ENCODE data around the gene ABCG1.
"Not testable (repeated sequence)": the region's sequence is repeated elsewhere in the genome, so short reads cannot be mapped to it uniquely, and the experiment has no call there.

The ABCG1 gene

GRCh38 chr21:42288962-42289361, 70.0 kb downstream of the ABCG1 start:
- no peak for DNase-seq

DNA sequence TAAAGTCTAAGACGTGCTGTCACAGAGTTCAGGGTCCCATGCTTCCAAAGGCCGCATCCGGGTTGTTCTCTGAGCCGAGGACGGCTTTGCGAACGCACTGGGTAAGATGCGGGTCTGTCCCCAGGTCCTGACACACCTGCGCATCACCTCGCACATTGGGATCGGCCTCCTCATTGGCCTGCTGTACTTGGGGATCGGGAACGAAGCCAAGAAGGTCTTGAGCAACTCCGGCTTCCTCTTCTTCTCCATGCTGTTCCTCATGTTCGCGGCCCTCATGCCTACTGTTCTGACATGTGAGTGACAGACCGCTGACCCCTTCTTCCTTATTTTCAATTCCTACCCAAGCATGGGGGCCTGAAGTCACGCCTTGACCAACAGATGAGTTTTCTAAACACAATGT, 71.0 kb downstream of the ABCG1 start:
- peak in 13 of 56 donors; percentile 7 to 61 (median 29) for DNase-seq

GRCh38 chr21:42290505-42290904, 71.6 kb downstream of the ABCG1 start:
- no peak for DNase-seq

DNA sequence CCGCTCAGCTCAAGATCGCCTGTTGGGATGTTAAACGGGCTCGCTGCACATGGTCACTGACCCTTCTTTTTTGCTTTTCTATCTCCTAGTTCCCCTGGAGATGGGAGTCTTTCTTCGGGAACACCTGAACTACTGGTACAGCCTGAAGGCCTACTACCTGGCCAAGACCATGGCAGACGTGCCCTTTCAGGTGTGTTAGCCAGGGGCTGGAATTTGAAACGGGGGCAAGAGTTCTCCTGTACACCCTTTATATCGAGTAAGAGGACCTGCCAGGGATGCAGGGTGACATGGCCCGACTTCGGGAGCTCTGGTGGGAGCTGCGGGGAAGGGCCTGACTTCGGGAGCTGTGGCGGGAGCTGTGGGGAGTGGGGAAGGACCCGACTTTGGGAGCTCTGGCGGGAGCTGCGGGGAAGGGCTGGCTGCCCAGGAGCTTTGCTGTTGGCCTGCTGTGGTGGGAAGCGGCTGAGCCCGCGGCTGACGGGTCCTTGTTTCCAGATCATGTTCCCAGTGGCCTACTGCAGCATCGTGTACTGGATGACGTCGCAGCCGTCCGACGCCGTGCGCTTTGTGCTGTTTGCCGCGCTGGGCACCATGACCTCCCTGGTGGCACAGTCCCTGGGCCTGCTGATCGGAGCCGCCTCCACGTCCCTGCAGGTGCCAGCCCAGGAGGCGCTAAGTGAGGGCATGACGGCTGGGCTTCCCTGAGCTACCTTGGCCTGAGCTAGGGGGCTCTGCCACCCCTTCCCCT, 72.2 kb downstream of the ABCG1 start:
- DNase-seq, result no peak

GRCh38 chr21:42291751-42292562, 73.0 kb downstream of the ABCG1 start:
- DNase-seq, result no peak

- not testable (repeated sequence) for DNase-seq
These were observed 73.7 kb downstream of the ABCG1 start for GRCh38 chr21:42292563-42293142.

DNA sequence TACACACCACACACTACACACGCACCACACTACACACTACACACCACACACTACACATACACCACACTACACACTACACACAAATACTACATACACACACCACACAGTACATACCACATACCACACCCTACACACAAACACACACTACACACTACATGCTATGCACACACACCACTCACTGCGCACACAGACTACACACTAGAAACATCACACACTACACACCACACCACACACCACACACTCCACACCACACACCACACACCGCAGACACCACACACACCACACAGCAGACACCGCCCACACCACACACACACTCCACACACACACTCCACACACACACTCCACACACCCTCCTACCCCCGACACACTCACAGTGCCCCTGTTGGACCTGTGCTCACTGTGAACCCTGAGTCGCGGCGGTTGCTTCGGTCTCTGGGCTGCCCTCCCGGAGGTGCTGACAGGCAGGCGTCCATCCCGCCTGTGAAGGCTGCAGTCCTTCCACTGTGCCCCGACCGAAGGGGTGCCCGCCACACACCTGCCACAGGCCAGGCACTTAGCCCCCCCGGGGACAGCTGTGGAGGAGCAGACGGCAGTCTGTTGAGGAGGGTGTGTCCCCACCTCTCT, 74.8 kb downstream of the ABCG1 start:
- no peak for DNase-seq

DNA sequence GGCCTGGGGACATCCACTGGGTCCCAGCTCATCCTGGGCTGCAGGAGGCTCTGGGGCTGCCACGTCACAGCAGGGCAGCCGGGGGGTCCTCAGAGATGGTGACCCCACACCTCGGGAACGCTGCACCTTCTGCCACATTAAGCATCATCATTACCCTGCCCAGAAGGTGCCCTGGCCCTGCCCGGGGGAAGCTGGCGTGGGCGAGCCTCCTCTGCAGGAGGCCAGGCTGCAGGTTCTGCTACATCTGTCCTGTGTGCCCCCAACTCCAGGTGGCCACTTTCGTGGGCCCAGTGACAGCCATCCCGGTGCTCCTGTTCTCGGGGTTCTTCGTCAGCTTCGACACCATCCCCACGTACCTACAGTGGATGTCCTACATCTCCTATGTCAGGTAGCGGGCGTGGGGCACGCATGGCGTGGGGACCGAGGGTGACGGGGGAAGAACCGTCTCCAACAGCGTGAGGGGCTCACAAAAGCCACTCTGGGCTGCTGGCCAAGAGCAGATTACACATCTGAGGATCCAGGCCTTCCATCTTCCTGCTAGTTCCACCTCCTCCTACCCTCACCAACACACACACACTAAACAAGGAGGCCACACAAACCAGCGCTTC, 75.4 kb downstream of the ABCG1 start:
- no peak for DNase-seq

GRCh38 chr21:42295845-42296244, 76.9 kb downstream of the ABCG1 start:
- DNase-seq, result no peak

GRCh38 chr21:42296501-42296900, 77.6 kb downstream of the ABCG1 start:
- DNase-seq, result no peak

- DNase-seq, result no peak
These were observed 78.4 kb downstream of the ABCG1 start for GRCh38 chr21:42297377-42297776.

GRCh38 chr21:42298237-42298636, 79.3 kb downstream of the ABCG1 start:
- DNase-seq, result no peak

- no peak for DNase-seq
These were observed 79.7 kb downstream of the ABCG1 start for GRCh38 chr21:42298657-42299056.

DNA sequence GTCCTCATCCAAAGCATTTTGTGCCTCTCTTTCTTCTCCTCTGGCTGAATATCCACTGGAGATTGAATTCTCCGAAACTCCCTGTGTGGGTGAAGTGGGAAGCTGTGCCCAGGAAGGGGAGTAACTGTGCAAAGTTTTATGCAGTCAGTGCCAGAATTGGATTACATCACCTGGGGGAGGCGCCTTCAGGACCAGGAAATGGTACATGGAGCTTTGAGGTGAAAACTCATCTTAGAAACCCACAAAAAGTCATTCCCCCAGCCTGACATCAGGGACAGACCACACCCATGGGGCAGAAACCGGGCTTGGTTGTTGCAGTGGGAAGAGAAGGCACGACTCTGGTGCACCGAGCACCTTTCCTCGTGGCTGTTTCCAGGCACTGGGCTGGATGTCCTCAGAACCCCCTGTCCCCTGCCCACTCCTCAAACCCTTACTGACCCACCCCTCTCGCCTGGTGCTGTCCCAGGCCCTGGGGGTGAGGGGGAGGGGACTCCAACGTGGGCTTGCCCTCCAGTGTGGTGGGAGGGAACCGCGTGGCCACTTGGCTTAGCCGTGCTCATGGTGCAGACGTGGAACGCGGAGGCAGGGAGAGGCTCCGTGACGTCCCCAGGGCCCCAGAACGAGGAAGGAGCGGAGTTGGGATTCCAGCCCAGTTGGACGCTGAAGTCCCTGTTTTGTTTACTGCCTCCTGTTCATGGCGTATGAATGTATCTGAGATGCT, 80.5 kb downstream of the ABCG1 start:
- peak in 1 of 56 donors; percentile 14 for DNase-seq

DNA sequence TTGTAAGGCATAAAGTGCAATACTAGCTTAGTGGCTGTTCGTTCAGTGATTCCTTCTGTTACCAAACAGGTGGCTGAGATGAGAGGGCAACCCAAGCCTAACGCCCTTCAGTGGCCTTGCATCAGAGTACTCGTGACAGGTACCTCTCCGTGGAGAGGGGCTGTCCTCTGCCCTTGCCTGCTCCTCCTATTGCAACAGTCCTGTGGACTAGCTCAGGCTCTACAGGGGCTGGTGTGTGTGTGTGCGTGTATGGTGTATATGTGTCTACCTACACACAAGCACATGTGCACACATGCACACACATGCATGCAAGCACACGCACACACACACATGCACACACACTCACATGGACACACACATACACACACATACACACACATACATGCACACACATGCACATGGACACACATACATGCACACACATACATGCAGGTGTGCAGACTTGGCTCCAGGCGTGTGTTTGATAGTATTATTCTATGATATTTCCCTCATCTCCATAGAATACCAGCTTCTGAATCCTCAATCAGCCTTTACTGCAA, 81.2 kb downstream of the ABCG1 start:
- DNase-seq, result no peak

- no peak for DNase-seq
These were observed 82.0 kb downstream of the ABCG1 start for GRCh38 chr21:42300956-42301355.

DNA sequence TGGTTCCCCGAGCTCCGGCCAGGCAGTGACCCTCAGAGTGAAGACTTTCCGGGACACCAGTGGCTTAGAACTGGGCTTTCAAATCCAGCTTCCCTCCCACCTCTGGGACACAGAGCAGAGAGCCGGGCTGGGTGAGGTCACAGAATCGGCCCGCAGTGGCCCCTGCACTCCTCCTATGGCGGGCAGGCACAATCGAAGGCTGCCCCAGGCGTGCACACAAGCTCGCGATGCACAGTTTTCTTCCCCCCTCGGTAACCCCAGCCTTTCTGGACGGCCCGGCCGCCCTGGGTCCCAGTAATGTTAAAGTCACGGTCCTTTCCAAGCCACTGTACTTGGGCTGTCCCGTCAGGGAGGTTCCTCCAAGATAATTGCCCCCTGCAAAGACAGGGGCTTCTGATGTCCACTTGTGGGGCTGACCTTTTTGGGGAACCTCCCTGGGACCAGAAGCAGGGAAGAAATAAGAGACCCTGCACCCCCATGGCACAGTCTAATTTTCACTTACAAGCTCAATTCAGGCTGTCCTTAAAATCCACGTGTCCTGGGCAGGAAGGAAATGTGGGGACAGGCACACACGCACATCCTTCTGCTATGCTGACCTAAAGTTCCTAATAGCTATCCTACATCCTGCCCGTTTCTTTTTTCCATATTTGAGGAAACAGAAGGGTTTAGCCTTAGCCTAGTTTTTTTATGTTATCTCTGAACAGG, 82.6 kb downstream of the ABCG1 start:
- no peak for DNase-seq

DNA sequence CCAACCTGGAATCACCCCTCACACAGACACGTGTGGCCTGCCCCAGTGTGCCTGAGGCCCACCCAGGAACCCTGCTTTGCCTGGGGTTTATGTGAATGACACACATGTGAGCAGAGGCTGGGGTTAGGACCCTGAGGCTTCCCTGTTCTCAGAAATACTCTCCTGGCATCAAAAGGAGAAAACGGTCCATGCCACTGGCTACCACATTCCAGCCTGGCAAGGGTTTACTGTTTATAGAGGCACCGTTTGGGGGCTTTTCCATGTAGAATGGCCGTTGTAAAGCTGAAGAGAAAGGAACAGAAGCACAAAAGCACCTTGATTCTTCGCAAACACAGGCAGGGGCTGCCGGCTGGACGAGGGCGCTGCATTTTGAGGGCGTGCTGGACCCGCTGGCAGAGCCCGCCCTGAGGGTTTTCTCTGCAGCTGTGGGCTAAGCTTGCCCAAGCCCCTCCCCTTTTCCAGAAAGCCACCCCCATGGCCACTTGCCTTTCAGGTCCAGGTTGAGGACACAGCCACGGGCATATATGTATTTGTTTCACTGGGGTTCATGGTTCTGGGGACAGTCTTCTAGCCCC, 83.2 kb downstream of the ABCG1 start:
- peak in 4 of 56 donors; percentile 12 to 21 (median 18) for DNase-seq

GRCh38 chr21:42302794-42303193, 83.9 kb downstream of the ABCG1 start:
- DNase-seq, result no peak
